Loucy (cell line): ENCODE results near the gene ANKLE2.

Source experiments
- CTCF ChIP-seq: fragments of 200-600 bp; sonication (generic); conservative IDR thresholded peaks from 2 replicates; pipeline ENCODE4 v1.5.1; 2014; ENCODE audit warnings: mild to moderate bottlenecking, antibody characterized with exemption, low read length
- EZH2phosphoT487 ChIP-seq: fragments of 200-600 bp; IDR thresholded peaks from 2 replicates; pipeline ENCODE4 v1.6.1; 2018; ENCODE audit warnings: antibody characterized with exemption, mild to moderate bottlenecking, moderate library complexity, borderline replicate concordance

DNA sequence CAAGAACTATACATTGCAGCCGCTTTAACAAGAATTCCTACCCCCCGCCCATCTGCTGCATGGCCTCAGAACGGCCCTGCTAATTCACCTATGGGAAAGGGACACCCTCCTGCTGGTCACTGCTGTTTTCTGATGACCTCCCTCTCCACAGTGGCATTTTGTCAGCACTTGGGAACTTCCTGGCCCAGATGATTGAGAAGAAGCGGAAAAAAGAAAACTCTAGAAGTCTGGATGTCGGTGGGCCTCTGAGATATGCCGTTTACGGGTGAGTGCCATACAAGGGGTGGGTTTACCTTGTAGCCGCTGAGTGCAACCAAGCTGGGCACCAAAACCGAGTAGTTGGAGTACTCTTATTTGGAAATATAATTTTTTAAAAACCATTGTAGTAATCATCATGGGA is 71.5 kb downstream of the ANKLE2 start:
- TF ChIP-seq CTCF, result no peak
- no peak for TF ChIP-seq EZH2phosphoT487
